ENCODE data around the gene TMEM156. TPM values are rescaled to one million over a fixed set of nuclear protein-coding genes. Genes with fewer than 3 reads are reported as not detected.
"Not testable (repeated sequence)": the region's sequence is repeated elsewhere in the genome, so short reads cannot be mapped to it uniquely, and the experiment has no call there.

The TMEM156 gene
- polyA plus RNA-seq, 1 donor from 2014 or later, result not detected

DNA sequence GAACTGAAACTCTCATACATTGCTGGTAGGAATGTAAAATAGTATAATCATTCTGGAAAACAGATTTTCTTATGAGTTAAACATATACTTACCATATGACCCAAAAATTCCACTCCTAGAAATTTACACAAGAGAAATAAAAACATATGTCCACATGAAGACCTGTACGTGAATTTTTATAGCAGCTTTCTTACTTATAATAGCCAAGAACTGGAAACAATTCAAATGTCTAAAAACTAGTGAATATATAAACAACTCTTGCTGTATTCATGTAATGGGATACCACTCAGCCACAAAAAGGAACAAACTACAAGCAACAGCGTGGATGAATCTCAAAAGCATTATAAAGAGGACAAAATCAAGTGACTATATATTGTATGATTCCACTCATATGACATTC is 27.5 kb downstream of the TMEM156 start:
- Histone ChIP-seq H3K27me3 (ENCODE audit: insufficient read depth, low read depth, low read length) (no peaks in the 10 kb centered on the region), H3K4me2 (ENCODE audit: low read length) (no peak overlapping the region), H3K9me3 (ENCODE audit: low read length) (no peaks in the 10 kb centered on the region), H3K9ac (ENCODE audit: low read length) (no peak overlapping the region), H4K20me1 (ENCODE audit: insufficient read depth) (no peaks in the 10 kb centered on the region), H3K4me3 (ENCODE audit: low read length) (no peak overlapping the region), H3K79me2 (replicated peaks; ENCODE audit: insufficient read depth, low read length) (no peaks in the 10 kb centered on the region), H3K9me2 (ENCODE audit: insufficient read depth, low read length) (no peaks in the 10 kb centered on the region), H3F3A (ENCODE audit: insufficient read depth, low read length, poor library complexity, severe bottlenecking) (no peaks in the 10 kb centered on the region), H3K36me3 (ENCODE audit: insufficient read depth, low read length) (no peaks in the 10 kb centered on the region), H3K27ac (ENCODE audit: low read length) (no peak overlapping the region), H2AFZ (ENCODE audit: low read depth, low read length) (no peak overlapping the region)
- TF ChIP-seq, protein P1, sequence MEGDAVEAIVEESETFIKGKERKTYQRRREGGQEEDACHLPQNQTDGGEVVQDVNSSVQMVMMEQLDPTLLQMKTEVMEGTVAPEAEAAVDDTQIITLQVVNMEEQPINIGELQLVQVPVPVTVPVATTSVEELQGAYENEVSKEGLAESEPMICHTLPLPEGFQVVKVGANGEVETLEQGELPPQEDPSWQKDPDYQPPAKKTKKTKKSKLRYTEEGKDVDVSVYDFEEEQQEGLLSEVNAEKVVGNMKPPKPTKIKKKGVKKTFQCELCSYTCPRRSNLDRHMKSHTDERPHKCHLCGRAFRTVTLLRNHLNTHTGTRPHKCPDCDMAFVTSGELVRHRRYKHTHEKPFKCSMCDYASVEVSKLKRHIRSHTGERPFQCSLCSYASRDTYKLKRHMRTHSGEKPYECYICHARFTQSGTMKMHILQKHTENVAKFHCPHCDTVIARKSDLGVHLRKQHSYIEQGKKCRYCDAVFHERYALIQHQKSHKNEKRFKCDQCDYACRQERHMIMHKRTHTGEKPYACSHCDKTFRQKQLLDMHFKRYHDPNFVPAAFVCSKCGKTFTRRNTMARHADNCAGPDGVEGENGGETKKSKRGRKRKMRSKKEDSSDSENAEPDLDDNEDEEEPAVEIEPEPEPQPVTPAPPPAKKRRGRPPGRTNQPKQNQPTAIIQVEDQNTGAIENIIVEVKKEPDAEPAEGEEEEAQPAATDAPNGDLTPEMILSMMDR (IDR thresholded peaks at IDR 0.05; ENCODE audit: poor library complexity, severe bottlenecking), result no peak
- TF ChIP-seq, protein P2, sequence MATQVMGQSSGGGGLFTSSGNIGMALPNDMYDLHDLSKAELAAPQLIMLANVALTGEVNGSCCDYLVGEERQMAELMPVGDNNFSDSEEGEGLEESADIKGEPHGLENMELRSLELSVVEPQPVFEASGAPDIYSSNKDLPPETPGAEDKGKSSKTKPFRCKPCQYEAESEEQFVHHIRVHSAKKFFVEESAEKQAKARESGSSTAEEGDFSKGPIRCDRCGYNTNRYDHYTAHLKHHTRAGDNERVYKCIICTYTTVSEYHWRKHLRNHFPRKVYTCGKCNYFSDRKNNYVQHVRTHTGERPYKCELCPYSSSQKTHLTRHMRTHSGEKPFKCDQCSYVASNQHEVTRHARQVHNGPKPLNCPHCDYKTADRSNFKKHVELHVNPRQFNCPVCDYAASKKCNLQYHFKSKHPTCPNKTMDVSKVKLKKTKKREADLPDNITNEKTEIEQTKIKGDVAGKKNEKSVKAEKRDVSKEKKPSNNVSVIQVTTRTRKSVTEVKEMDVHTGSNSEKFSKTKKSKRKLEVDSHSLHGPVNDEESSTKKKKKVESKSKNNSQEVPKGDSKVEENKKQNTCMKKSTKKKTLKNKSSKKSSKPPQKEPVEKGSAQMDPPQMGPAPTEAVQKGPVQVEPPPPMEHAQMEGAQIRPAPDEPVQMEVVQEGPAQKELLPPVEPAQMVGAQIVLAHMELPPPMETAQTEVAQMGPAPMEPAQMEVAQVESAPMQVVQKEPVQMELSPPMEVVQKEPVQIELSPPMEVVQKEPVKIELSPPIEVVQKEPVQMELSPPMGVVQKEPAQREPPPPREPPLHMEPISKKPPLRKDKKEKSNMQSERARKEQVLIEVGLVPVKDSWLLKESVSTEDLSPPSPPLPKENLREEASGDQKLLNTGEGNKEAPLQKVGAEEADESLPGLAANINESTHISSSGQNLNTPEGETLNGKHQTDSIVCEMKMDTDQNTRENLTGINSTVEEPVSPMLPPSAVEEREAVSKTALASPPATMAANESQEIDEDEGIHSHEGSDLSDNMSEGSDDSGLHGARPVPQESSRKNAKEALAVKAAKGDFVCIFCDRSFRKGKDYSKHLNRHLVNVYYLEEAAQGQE (IDR thresholded peaks at IDR 0.05; ENCODE audit: borderline replicate concordance), result no peak
- TF ChIP-seq EP300 (conservative IDR thresholded peaks at IDR 0.05; ENCODE audit: poor library complexity, severe bottlenecking) (no peak), MXI1 (conservative IDR thresholded peaks at IDR 0.05; ENCODE audit: poor library complexity, severe bottlenecking) (no peak), EZH2 (IDR thresholded peaks at IDR 0.05; ENCODE audit: borderline replicate concordance, insufficient read depth, low read length, poor library complexity, severe bottlenecking) (no peak), RAD21 (conservative IDR thresholded peaks at IDR 0.05) (no peak), POLR2AphosphoS5 (IDR thresholded peaks at IDR 0.05) (no peak), TAF1 (IDR thresholded peaks at IDR 0.05; ENCODE audit: low read depth) (no peak), SMC3 (conservative IDR thresholded peaks at IDR 0.05; ENCODE audit: poor library complexity) (no peak)

DNA sequence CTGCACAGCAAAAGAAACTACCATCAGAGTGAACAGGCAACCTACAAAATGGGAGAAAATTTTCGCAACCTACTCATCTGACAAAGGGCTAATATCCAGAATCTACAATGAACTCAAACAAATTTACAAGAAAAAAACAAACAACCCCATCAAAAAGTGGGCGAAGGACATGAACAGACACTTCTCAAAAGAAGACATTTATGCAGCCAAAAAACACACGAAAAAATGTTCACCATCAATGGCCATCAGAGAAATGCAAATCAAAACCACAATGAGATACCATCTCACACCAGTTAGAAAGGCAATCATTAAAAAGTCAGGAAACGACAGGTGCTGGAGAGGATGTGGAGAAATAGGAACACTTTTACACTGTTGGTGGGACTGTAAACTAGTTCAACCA is 30.2 kb downstream of the TMEM156 start:
- not testable (repeated sequence) for H3F3A ChIP-seq (ENCODE audit: insufficient read depth, low read length, poor library complexity, severe bottlenecking); H4K20me1 ChIP-seq (ENCODE audit: insufficient read depth)

DNA sequence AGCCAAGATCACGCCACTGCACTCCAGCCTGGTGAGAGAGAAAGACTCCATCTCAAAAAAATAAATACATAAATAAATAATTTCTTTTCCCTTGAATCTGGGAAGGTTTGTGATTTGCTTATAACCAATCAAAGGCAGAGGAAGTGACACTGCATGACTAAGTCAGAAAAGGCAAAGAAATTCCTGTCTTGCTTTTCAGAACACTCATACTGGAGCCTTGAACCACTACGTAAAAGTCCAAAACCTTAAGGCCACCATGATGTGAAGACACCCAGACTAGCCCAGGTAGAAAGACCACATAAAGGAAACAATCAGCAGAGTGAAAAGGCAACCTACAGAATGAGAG is 36.6 kb downstream of the TMEM156 start:
- Histone ChIP-seq H3K79me2 (replicated peaks; ENCODE audit: insufficient read depth, low read length) (no peaks in the 10 kb centered on the region), H3K27me3 (ENCODE audit: insufficient read depth, low read depth, low read length) (no peaks in the 10 kb centered on the region), H3K9ac (ENCODE audit: low read length) (no peak overlapping the region), H3F3A (ENCODE audit: insufficient read depth, low read length, poor library complexity, severe bottlenecking) (no peaks in the 10 kb centered on the region), H4K20me1 (ENCODE audit: insufficient read depth) (no peaks in the 10 kb centered on the region), H3K9me3 (ENCODE audit: low read length) (no peaks in the 10 kb centered on the region), H2AFZ (ENCODE audit: low read depth, low read length) (no peak overlapping the region), H3K4me3 (ENCODE audit: low read length) (no peak overlapping the region), H3K36me3 (ENCODE audit: insufficient read depth, low read length) (no peaks in the 10 kb centered on the region), H3K27ac (ENCODE audit: low read length) (no peak overlapping the region), H3K9me2 (ENCODE audit: insufficient read depth, low read length) (no peaks in the 10 kb centered on the region), H3K4me2 (ENCODE audit: low read length) (no peak overlapping the region)
- TF ChIP-seq, protein P1 (IDR thresholded peaks at IDR 0.05; ENCODE audit: poor library complexity, severe bottlenecking), result no peak
- TF ChIP-seq, protein P2 (IDR thresholded peaks at IDR 0.05; ENCODE audit: borderline replicate concordance), result no peak
- TF ChIP-seq MXI1 (conservative IDR thresholded peaks at IDR 0.05; ENCODE audit: poor library complexity, severe bottlenecking) (no peak), RAD21 (conservative IDR thresholded peaks at IDR 0.05) (no peak), SMC3 (conservative IDR thresholded peaks at IDR 0.05; ENCODE audit: poor library complexity) (no peak), EP300 (conservative IDR thresholded peaks at IDR 0.05; ENCODE audit: poor library complexity, severe bottlenecking) (no peak), EZH2 (IDR thresholded peaks at IDR 0.05; ENCODE audit: borderline replicate concordance, insufficient read depth, low read length, poor library complexity, severe bottlenecking) (no peak), POLR2AphosphoS5 (IDR thresholded peaks at IDR 0.05) (no peak), TAF1 (IDR thresholded peaks at IDR 0.05; ENCODE audit: low read depth) (no peak)

More for the DNA sequence above, 30.2 kb downstream of the TMEM156 start:
- not testable (repeated sequence) for H3K36me3 ChIP-seq (ENCODE audit: insufficient read depth, low read length); H3K9me2 ChIP-seq (ENCODE audit: insufficient read depth, low read length); H3K79me2 ChIP-seq (replicated peaks; ENCODE audit: insufficient read depth, low read length); H3K4me2 ChIP-seq (ENCODE audit: low read length); H3K27ac ChIP-seq (ENCODE audit: low read length); H3K9me3 ChIP-seq (ENCODE audit: low read length); H3K27me3 ChIP-seq (ENCODE audit: insufficient read depth, low read depth, low read length); H3K4me3 ChIP-seq (ENCODE audit: low read length); H3K9ac ChIP-seq (ENCODE audit: low read length); H2AFZ ChIP-seq (ENCODE audit: low read depth, low read length)

All from neural cell (in vitro differentiated cells).